Liver (tissue), 3 donors: ENCODE data around the gene LSM14B.
A peak's percentile ranks its signal among the peaks of the same experiment; 100 is the strongest.

Experiments used
- EGR1 ChIP-seq, 2 donors: IDR thresholded peaks; 2 replicates each; pipeline ENCODE4 v1.6.1; 2016 to 2018; ENCODE audit warnings: antibody characterized with exemption in 2 of 2, low read depth in 2 of 2
- FOXA1 ChIP-seq: IDR thresholded peaks from 2 replicates; pipeline ENCODE4 v1.6.1; 2016; ENCODE audit warnings: antibody characterized with exemption
- HNF4A ChIP-seq, 2 donors: conservative IDR thresholded peaks; 2 replicates each; pipeline ENCODE4 v1.6.1; 2016; ENCODE audit warnings: antibody characterized with exemption in 2 of 2, mild to moderate bottlenecking in 2 of 2
- JUND ChIP-seq, 2 donors: IDR thresholded peaks; 2 replicates each; pipeline ENCODE4 v1.6.1; 2016; ENCODE audit warnings: antibody characterized with exemption in 2 of 2
- NR2F2 ChIP-seq: IDR thresholded peaks from 2 replicates; pipeline ENCODE4 v1.6.1; 2016; ENCODE audit warnings: antibody characterized with exemption
- RAD21 ChIP-seq, 2 donors: IDR thresholded peaks; 2 replicates each; pipeline ENCODE4 v1.6.1; 2016; ENCODE audit warnings: antibody characterized with exemption in 2 of 2, mild to moderate bottlenecking in 2 of 2
- TAF1 ChIP-seq: conservative IDR thresholded peaks from 2 replicates; pipeline ENCODE4 v1.6.1; 2016; ENCODE audit warnings: antibody characterized with exemption, mild to moderate bottlenecking
- YY1 ChIP-seq: IDR thresholded peaks from 2 replicates; pipeline ENCODE4 v1.6.1; 2016; ENCODE audit warnings: antibody characterized with exemption, mild to moderate bottlenecking
- TF ChIP-seq, protein P1 (sequence below): fragments of 150-350 bp; IDR thresholded peaks from 2 replicates; pipeline ENCODE4 v1.5.1; 2017; ENCODE audit warnings: improper control_type of control experiment, low read depth, low read length; ENCODE audit not compliant: missing input control
- TF ChIP-seq, protein P2 (sequence below): IDR thresholded peaks from 2 replicates; pipeline ENCODE4 v1.6.1; 2016; ENCODE audit warnings: antibody characterized with exemption, mild to moderate bottlenecking
- donor health status: healthy.
- donor health status: healthy.

DNA sequence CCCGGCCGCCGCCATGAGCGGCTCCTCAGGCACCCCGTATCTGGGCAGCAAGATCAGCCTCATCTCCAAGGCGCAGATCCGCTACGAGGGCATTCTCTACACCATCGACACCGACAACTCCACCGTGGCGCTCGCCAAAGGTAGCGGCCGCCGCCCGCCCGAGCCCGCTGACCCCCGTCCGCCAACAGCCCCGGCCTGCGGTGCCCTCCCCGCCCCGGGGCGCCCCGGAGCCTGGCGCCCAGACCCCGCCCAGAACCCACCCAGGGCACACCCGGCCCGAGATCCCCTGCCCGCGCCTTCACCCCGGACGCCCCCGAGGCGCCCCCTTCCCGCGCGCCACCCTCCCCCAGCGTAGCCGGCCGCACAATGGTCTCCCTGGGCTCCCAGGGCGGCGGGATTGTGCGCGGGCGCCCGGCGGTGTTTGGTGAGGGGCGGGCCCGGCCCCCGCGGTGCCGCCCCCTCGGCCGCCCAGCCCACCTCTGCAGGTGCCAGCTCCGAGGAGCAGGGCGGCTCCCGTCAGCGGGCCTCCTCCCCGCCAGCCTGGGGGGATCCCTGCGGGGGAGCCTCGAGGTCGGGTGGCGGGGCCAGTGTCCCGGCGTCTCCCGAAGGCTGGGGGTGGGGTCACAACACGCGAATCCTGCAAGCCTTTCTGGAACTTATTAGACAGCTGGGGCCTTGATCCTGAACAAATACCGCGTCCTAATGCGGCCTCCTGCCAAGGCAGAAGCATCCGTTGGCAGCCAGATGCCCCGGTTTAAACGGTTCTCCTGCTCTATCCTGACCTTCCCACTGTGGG lies 577 bp downstream of the LSM14B start:
- TF ChIP-seq, protein P1, sequence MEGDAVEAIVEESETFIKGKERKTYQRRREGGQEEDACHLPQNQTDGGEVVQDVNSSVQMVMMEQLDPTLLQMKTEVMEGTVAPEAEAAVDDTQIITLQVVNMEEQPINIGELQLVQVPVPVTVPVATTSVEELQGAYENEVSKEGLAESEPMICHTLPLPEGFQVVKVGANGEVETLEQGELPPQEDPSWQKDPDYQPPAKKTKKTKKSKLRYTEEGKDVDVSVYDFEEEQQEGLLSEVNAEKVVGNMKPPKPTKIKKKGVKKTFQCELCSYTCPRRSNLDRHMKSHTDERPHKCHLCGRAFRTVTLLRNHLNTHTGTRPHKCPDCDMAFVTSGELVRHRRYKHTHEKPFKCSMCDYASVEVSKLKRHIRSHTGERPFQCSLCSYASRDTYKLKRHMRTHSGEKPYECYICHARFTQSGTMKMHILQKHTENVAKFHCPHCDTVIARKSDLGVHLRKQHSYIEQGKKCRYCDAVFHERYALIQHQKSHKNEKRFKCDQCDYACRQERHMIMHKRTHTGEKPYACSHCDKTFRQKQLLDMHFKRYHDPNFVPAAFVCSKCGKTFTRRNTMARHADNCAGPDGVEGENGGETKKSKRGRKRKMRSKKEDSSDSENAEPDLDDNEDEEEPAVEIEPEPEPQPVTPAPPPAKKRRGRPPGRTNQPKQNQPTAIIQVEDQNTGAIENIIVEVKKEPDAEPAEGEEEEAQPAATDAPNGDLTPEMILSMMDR = no peak
- TF ChIP-seq JUND (IDR thresholded peaks at IDR 0.05) (no peak), EGR1 (IDR thresholded peaks at IDR 0.05; ENCODE audit: low read depth in 2 of 2) (no peak), NR2F2 (no peak), HNF4A (conservative IDR thresholded peaks at IDR 0.05) (peak; percentile 4 to 8), TAF1 (no peak), RAD21 (IDR thresholded peaks at IDR 0.05) (peak in 1 of 2 donors; percentile 43), FOXA1 (no peak), YY1 (no peak)
- TF ChIP-seq, protein P2, sequence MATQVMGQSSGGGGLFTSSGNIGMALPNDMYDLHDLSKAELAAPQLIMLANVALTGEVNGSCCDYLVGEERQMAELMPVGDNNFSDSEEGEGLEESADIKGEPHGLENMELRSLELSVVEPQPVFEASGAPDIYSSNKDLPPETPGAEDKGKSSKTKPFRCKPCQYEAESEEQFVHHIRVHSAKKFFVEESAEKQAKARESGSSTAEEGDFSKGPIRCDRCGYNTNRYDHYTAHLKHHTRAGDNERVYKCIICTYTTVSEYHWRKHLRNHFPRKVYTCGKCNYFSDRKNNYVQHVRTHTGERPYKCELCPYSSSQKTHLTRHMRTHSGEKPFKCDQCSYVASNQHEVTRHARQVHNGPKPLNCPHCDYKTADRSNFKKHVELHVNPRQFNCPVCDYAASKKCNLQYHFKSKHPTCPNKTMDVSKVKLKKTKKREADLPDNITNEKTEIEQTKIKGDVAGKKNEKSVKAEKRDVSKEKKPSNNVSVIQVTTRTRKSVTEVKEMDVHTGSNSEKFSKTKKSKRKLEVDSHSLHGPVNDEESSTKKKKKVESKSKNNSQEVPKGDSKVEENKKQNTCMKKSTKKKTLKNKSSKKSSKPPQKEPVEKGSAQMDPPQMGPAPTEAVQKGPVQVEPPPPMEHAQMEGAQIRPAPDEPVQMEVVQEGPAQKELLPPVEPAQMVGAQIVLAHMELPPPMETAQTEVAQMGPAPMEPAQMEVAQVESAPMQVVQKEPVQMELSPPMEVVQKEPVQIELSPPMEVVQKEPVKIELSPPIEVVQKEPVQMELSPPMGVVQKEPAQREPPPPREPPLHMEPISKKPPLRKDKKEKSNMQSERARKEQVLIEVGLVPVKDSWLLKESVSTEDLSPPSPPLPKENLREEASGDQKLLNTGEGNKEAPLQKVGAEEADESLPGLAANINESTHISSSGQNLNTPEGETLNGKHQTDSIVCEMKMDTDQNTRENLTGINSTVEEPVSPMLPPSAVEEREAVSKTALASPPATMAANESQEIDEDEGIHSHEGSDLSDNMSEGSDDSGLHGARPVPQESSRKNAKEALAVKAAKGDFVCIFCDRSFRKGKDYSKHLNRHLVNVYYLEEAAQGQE = no peak
